Epithelial cell of proximal tubule (primary cell): ENCODE data around the gene RHBDL1. TPM values are rescaled to one million over a fixed set of nuclear protein-coding genes. Genes with fewer than 3 reads are reported as not detected.

Source experiments
- DNase-seq: peaks from one replicate; pipeline ENCODE4 v3.0.0-alpha.2; 2011; ENCODE audit warnings: low read depth
- H3K4me3 ChIP-seq: 2 replicates; pipeline ENCODE4 v1.5.1; 2011; ENCODE audit warnings: low read depth, mild to moderate bottlenecking, low read length
- total RNA-seq: library from RNA; depleted of rRNA; stranded (reverse); fragments of >200 nt; gene quantifications from 2 replicates; pipeline ENCODE4 v1.2.3, GENCODE V29; 2015
- TF ChIP-seq, protein P1 (sequence below): conservative IDR thresholded peaks from 2 replicates; pipeline ENCODE4 v1.5.1; 2012; ENCODE audit warnings: low read depth, mild to moderate bottlenecking, low read length

Gene RHBDL1
- total RNA-seq, 1 donor from 2014 or later: 1.2 TPM

DNA sequence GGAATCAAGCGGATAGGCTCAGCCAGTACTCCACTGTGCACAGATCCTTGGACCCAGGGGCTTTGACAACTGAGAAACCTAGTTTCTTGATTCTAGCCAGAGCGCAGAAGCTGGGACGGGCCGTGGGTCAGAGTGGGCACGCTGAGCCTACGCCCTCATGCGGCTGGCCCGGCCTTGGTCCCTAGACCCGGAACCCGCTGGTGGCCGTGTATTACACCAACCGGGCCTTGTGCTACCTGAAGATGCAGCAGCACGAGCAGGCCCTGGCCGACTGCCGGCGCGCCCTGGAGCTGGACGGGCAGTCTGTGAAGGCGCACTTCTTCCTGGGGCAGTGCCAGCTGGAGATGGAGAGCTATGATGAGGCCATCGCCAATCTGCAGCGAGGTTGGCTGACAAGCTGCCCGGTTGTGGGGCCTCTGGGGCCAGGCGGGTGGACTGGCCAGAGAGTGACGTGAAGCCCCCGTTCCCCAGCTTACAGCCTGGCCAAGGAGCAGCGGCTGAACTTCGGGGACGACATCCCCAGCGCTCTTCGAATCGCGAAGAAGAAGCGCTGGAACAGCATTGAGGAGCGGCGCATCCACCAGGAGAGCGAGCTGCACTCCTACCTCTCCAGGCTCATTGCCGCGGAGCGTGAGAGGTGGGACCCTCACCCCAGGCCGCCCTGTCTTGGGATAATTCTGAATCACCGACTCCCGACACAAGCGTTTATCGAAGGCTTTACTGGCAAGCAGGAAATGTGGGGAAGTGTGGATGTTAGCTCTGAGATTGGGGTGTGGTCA, 5.7 kb downstream of the RHBDL1 start:
- H3K4me3 ChIP-seq: peak overlapping the region; percentile 84
- TF ChIP-seq, protein P1, sequence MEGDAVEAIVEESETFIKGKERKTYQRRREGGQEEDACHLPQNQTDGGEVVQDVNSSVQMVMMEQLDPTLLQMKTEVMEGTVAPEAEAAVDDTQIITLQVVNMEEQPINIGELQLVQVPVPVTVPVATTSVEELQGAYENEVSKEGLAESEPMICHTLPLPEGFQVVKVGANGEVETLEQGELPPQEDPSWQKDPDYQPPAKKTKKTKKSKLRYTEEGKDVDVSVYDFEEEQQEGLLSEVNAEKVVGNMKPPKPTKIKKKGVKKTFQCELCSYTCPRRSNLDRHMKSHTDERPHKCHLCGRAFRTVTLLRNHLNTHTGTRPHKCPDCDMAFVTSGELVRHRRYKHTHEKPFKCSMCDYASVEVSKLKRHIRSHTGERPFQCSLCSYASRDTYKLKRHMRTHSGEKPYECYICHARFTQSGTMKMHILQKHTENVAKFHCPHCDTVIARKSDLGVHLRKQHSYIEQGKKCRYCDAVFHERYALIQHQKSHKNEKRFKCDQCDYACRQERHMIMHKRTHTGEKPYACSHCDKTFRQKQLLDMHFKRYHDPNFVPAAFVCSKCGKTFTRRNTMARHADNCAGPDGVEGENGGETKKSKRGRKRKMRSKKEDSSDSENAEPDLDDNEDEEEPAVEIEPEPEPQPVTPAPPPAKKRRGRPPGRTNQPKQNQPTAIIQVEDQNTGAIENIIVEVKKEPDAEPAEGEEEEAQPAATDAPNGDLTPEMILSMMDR: no peak
- DNase-seq: no peak

- H3K4me3 ChIP-seq: peak overlapping the region; percentile 84
- no peak for DNase-seq
- TF ChIP-seq, protein P1: no peak
These were observed 6.4 kb downstream of the RHBDL1 start for GRCh38 chr16:681746-682427.

- H3K4me3 ChIP-seq: peak overlapping the region; percentile 76
- DNase-seq: no peak
- TF ChIP-seq, protein P1: no peak
These were observed 7.3 kb downstream of the RHBDL1 start for GRCh38 chr16:682493-683395.

DNA sequence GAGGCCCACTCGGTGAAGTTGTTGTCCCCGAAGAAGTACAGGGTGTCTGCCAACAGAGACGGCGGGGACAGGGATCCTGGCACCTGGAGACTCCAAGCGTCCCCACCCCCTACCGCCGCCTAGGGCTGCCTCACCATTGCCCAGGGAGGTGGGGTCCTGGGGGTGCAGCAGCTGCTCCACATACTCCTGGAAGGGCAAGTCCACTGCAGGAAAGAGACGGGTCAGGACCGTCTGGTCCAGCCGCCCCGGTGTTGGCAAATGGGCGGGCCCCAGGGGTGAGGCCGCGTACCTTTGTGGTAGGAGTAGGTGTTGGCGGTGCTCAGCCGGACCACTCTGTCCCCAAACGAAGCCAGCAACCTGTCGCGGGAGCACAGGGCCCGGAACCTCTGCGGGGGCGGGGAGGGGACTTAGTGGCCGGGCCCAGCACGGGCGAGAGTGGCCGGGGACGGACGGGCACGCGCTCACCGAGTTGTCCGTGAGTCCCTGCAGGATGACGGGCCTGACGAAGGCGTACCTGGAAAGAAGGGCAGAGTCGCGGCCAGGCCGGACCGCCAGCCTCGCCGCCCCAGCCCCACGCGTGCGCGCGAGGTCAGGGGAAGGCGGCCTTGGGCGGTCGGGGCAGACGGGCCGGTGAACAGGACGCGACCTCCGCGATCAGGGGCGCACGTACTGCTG, 8.1 kb downstream of the RHBDL1 start:
- TF ChIP-seq, protein P1: no peak
- DNase-seq: no peak
- H3K4me3 ChIP-seq: peak overlapping the region; percentile 76

DNA sequence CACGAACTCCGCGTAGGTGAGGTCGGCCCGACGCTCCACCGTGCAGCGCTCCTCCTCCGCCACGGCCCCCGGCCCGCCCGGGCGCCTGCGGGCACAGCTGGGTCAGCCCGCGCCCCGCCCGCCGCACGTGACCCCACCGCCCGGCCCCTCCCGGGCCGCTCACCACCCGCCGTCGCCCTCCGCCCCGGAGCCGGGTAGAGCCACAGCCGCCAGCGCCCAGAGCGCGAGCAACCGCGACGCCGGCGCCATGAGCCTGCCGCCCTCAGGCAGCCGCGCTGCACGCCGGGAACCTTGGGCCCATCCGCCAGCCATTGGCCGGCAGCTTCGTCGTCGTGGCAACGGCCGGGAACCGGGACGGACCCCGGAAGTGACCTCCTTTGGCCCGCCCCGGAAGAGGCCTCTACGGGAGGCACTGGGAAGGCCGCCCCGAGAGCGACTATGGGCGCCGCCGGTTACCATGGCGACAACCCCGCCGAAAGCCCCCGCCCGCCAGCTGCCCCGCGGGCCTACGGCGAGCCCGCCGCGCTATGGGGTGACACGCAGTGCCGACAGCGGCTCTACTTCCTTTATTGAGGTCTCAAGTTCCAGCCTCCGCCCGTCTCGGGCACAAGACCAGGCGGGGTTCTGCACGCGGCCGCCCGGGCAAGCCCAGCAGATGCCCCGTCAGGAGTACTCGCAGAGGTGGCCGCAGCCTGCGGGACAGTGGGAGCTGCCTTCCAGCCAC, 8.8 kb downstream of the RHBDL1 start, which contains the start of gene JMJD8:
Gene JMJD8, minus strand, starts transcription at position 264 of the 724 bp plus-strand sequence. Its CDS starts 15 bp downstream, at position 249.
- no peak for DNase-seq
- H3K4me3 ChIP-seq: peak within 1 kb of the TSS; percentile 76
- TF ChIP-seq, protein P1: no peak
